BJ (cell line): ENCODE results near the gene NAA25. TPM values are rescaled to one million over a fixed set of nuclear protein-coding genes. Genes with fewer than 3 reads are reported as not detected.
A peak's percentile ranks its signal among the peaks of the same experiment; 100 is the strongest.
"Not testable (repeated sequence)": the region's sequence is repeated elsewhere in the genome, so short reads cannot be mapped to it uniquely, and the experiment has no call there.

Source experiments
- CTCF ChIA-PET: fragments of 350-600 bp; formaldehyde crosslinking; extraction: SDS; loops from one replicate; lab custom pipeline; 2021; ENCODE audit warnings: antibody characterized with exemption, inconsistent platforms; lab: Yijun Ruan, JAX
- POLR2A ChIA-PET: fragments of 300-600 bp; sonication (Branson Sonifier 250); formaldehyde crosslinking; extraction: SDS; loops from one replicate; lab custom pipeline; 2021; ENCODE audit warnings: antibody characterized with exemption; lab: Charles Lee
- DNase-seq: peaks from one replicate; pipeline ENCODE4 v3.0.0-alpha.2; 2011; ENCODE audit warnings: low read depth
- H3K27me3 ChIP-seq: 2 replicates; pipeline ENCODE4 v1.6.0; 2011; ENCODE audit warnings: low read length; ENCODE audit not compliant: control insufficient read depth, insufficient read depth
- H3K36me3 ChIP-seq: 2 replicates; pipeline ENCODE4 v1.5.1; 2011; ENCODE audit warnings: low read length; ENCODE audit not compliant: control insufficient read depth, insufficient read depth
- H3K4me3 ChIP-seq: 2 replicates; pipeline ENCODE4 v1.5.1; 2011; ENCODE audit warnings: low read depth, mild to moderate bottlenecking, control low read depth, low read length
- CTCF ChIP-seq: IDR thresholded peaks from 2 replicates; pipeline ENCODE4 v1.5.1; 2011; ENCODE audit warnings: low read depth, mild to moderate bottlenecking, control low read depth, inconsistent platforms, low read length, moderate library complexity; ENCODE audit not compliant: insufficient read depth
- polyA plus RNA-seq: library from polyadenylated mRNA; depleted of rRNA; stranded (reverse); fragments of >200 nt; gene quantifications from 2 replicates; pipeline ENCODE4 v1.2.3, GENCODE V29; 2011

The NAA25 gene
- polyA plus RNA-seq, 1 experiment = 7.2 TPM

- Histone ChIP-seq H3K36me3 (peaks cover 1% of the 10 kb centered on the region; the same call in 1 of the 2 replicates), H3K27me3 (no peaks in the 10 kb centered on the region), H3K4me3 (peak overlapping the region; percentile 79)
- no peak for TF ChIP-seq CTCF
- DNase-seq = no peak
- ChIA-PET POLR2A (interaction anchor here (0.6 to 0.7 kb wide), 2 partner anchors 11 to 17 kb away, joined by 3 to 4 read pairs; partner anchors contain the start of gene TRAFD1), CTCF (interaction anchor here (0.6 to 1.0 kb wide), 5 partner anchors 10 to 90 kb away, joined by 3 to 4 read pairs (median 3); no protein-coding TSS in a partner anchor)
Observed at GRCh38 chr12:112107306-112108201, 1.0 kb downstream of the NAA25 start.

DNA sequence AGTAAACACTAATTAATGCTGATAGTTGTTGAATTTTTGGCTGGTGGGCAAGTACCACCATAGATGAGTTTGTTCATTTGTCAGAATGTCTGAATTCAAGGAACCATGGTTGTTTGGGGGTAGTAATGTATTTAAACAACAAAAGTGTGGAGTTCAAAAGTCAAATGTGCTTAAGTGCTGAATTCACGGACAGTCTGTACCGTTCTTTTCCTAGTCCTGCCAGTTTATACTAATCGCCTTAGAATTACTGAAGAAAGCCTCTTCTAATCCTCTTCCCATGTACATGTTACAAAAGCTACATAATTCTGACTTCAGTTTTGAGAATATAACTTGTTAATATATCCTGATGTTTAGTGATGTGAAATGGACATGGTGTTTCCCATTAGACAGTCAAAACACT lies 2.7 kb downstream of the NAA25 start:
- no peak for DNase-seq
- ChIA-PET CTCF (no interaction called here), POLR2A (no interaction called here)
- Histone ChIP-seq H3K36me3 (peaks cover 1% of the 10 kb centered on the region), H3K27me3 (no peaks in the 10 kb centered on the region), H3K4me3 (no peak overlapping the region)
- TF ChIP-seq CTCF = no peak

DNA sequence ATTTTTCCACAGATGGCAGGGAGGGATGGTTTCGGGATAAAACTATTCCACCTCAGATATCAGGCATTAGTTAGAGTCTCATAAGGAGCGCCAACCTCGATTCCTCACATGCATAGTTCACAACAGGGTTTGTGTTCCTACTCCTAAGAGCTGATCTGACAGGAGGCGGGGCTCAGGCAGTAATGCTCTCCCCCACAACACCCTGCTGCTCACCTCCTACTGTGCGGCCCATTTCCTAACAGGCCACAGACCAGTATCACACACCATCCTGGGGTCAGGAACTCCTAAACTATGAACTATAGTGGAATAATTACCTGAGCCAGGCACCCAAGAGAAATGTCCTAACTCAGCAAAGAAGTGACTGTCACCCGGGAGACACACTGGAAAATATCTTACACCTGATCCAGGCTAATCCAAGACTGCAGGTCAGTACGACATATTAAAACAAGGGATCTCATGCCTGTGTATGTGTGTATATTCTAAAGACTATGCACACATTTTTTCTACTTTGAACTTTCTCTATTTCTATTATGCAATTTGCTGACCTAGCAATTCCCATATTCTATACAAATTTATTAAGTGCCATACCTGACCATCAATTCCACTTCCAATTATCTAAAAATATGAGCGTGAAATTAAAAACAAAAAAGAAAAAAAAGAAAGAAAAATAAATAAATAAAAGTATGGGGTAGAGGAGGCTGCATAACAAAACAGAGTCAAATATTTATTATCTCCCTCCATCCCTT lies 4.7 kb downstream of the NAA25 start:
- no peaks in the 10 kb centered on the region for H3K27me3 ChIP-seq
- ChIA-PET CTCF (no interaction called here), POLR2A (no interaction called here)
- H3K36me3 ChIP-seq = peaks cover 2% of the 10 kb centered on the region
- DNase-seq = no peak
- no peak for TF ChIP-seq CTCF
- H3K4me3 ChIP-seq = no peak overlapping the region

DNA sequence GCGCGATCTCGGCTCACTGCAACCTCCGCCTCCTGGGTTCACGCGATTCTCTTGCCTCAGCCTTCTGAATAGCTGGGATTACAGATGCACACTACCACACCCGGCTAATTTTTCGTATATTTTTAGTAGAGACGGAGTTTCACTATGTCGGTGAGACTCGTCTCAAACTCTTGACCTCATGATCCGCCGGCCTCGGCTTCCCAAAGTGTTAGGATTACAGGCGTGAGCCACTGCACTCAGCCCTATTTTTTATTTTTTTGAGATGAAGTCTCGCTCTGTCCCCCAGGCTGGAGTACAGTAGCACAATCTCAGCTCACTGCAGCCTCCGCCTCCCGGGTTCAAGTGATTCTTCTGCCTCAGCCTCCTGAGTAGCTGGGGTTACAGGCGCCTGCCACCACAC lies 5.8 kb downstream of the NAA25 start:
- H3K36me3 ChIP-seq, DNase-seq, H3K27me3 ChIP-seq, H3K4me3 ChIP-seq, CTCF ChIA-PET: not testable (repeated sequence)
- POLR2A ChIA-PET = interaction anchor here (0.6 kb wide), 1 partner anchor 1093 kb away, joined by 11 read pairs; no protein-coding TSS in a partner anchor

- no peak overlapping the region for H3K4me3 ChIP-seq
- no peak for TF ChIP-seq CTCF
- H3K27me3 ChIP-seq = no peaks in the 10 kb centered on the region
- ChIA-PET CTCF (no interaction called here), POLR2A (no interaction called here)
- no peak for DNase-seq
- H3K36me3 ChIP-seq = peaks cover 4% of the 10 kb centered on the region
Observed at GRCh38 chr12:112102127-112102526, 6.5 kb downstream of the NAA25 start.

GRCh38 chr12:112100500-112100899 lies 8.1 kb downstream of the NAA25 start:
- CTCF ChIA-PET, H3K36me3 ChIP-seq, H3K27me3 ChIP-seq, POLR2A ChIA-PET, DNase-seq, H3K4me3 ChIP-seq: not testable (repeated sequence)
